HuH-7.5 (cell line): ENCODE data around the gene AMH.
"Not testable (repeated sequence)": the region's sequence is repeated elsewhere in the genome, so short reads cannot be mapped to it uniquely, and the experiment has no call there.

ENCODE experiments used
- DNase-seq: peaks from one replicate; pipeline ENCODE4 v3.0.0; 2011; ENCODE audit warnings: low spot score

AMH gene

GRCh38 chr19:2249010-2249866, at the start of gene AMH:
AMH (plus strand) TSS chr19:2249323; CDS start chr19:2249333, 10 bp downstream.
- no peak for DNase-seq

GRCh38 chr19:2199861-2200623, 49.1 kb upstream of the AMH start:
- DNase-seq = no peak

GRCh38 chr19:2200624-2201294, 48.4 kb upstream of the AMH start:
- DNase-seq = not testable (repeated sequence)

GRCh38 chr19:2201473-2202148, 47.5 kb upstream of the AMH start:
- no peak for DNase-seq

GRCh38 chr19:2202366-2202765, 46.8 kb upstream of the AMH start:
- DNase-seq = no peak

- DNase-seq = no peak
These were observed 42.1 kb upstream of the AMH start for GRCh38 chr19:2207008-2207407.

GRCh38 chr19:2207991-2208860, 40.9 kb upstream of the AMH start:
- peak; percentile 56 for DNase-seq

GRCh38 chr19:2208975-2209374, 40.1 kb upstream of the AMH start:
- DNase-seq = no peak

- no peak for DNase-seq
These were observed 39.7 kb upstream of the AMH start for GRCh38 chr19:2209408-2209807.

GRCh38 chr19:2210206-2210605, 38.9 kb upstream of the AMH start:
- no peak for DNase-seq

- no peak for DNase-seq
These were observed 38.0 kb upstream of the AMH start for GRCh38 chr19:2210987-2211740.

- DNase-seq = peak; percentile 90
These were observed 36.0 kb upstream of the AMH start for GRCh38 chr19:2212861-2213711.

GRCh38 chr19:2213799-2214198, 35.3 kb upstream of the AMH start:
- no peak for DNase-seq

GRCh38 chr19:2214251-2214650, 34.9 kb upstream of the AMH start:
- DNase-seq = no peak

- DNase-seq = no peak
These were observed 33.8 kb upstream of the AMH start for GRCh38 chr19:2215281-2215751.

GRCh38 chr19:2216361-2217225, 32.5 kb upstream of the AMH start:
- no peak for DNase-seq

GRCh38 chr19:2217591-2217990, 31.5 kb upstream of the AMH start:
- no peak for DNase-seq

GRCh38 chr19:2219726-2220125, 29.4 kb upstream of the AMH start:
- DNase-seq = no peak
